ENCODE measurements around the gene CABP5.
"Not testable (repeated sequence)": the region's sequence is repeated elsewhere in the genome, so short reads cannot be mapped to it uniquely, and the experiment has no call there.

The CABP5 gene

GRCh38 chr19:48043675-48044258, at the start of gene CABP5:
CABP5 (minus strand) TSS chr19:48044079; CDS start chr19:48043922, 157 bp downstream.
- DNase-seq, result no peak

GRCh38 chr19:48091111-48091718, 47.3 kb upstream of the CABP5 start:
- not testable (repeated sequence) for DNase-seq

GRCh38 chr19:48090281-48090802, 46.5 kb upstream of the CABP5 start:
- DNase-seq, result no peak

GRCh38 chr19:48088991-48089390, 45.1 kb upstream of the CABP5 start:
- DNase-seq, result not testable (repeated sequence)

- no peak for DNase-seq
Measured at GRCh38 chr19:48085904-48086864, 42.3 kb upstream of the CABP5 start.

- no peak for DNase-seq
Measured at GRCh38 chr19:48085076-48085475, 41.2 kb upstream of the CABP5 start.

- DNase-seq, result no peak
Measured at GRCh38 chr19:48081106-48081505, 37.2 kb upstream of the CABP5 start.

- not testable (repeated sequence) for DNase-seq
Measured at GRCh38 chr19:48070177-48070769, 26.4 kb upstream of the CABP5 start.

GRCh38 chr19:48069435-48069834, 25.6 kb upstream of the CABP5 start:
- no peak for DNase-seq

GRCh38 chr19:48064509-48064908, 20.6 kb upstream of the CABP5 start:
- no peak for DNase-seq

GRCh38 chr19:48061401-48062344, 17.8 kb upstream of the CABP5 start:
- DNase-seq, result no peak

GRCh38 chr19:48060381-48060780, 16.5 kb upstream of the CABP5 start:
- DNase-seq, result no peak

- DNase-seq, result no peak
Measured at GRCh38 chr19:48059331-48059730, 15.5 kb upstream of the CABP5 start.

- DNase-seq, result no peak
Measured at GRCh38 chr19:48053856-48054255, 10.0 kb upstream of the CABP5 start.

GRCh38 chr19:48053076-48053475, 9.2 kb upstream of the CABP5 start:
- DNase-seq, result no peak

- DNase-seq, result no peak
Measured at GRCh38 chr19:48051335-48052033, 7.6 kb upstream of the CABP5 start.

GRCh38 chr19:48044561-48044960, 682 bp upstream of the CABP5 start:
- no peak for DNase-seq

- no peak for DNase-seq
Measured at GRCh38 chr19:48041877-48042580, 1.9 kb downstream of the CABP5 start.

- no peak for DNase-seq
Measured at GRCh38 chr19:48036765-48037164, 7.1 kb downstream of the CABP5 start.

- DNase-seq, result no peak
Measured at GRCh38 chr19:48033604-48034003, 10.3 kb downstream of the CABP5 start.

- DNase-seq, result no peak
Measured at GRCh38 chr19:48030073-48030472, 13.8 kb downstream of the CABP5 start.
